Stomach smooth muscle (tissue), 2 donors: ENCODE measurements around the gene GJC2.

Experiments
- H3K27ac ChIP-seq: one replicate; pipeline ENCODE4 v1.7.0; 2013; ENCODE audit warnings: mild to moderate bottlenecking, low read length, inconsistent platforms
- H3K27me3 ChIP-seq, 2 donors: one replicate each; pipeline ENCODE4 v1.7.0; 2013; ENCODE audit warnings: low read length in 2 of 2; ENCODE audit not compliant: insufficient read depth in 2 of 2, control insufficient read depth in 1 of 2
- H3K36me3 ChIP-seq, 2 donors: one replicate each; pipeline ENCODE4 v1.7.0; 2013; ENCODE audit warnings: low read length in 2 of 2; ENCODE audit not compliant: control insufficient read depth in 2 of 2, insufficient read depth in 2 of 2
- H3K4me1 ChIP-seq: one replicate; pipeline ENCODE4 v1.7.0; 2013; ENCODE audit warnings: low read length; ENCODE audit not compliant: control insufficient read depth, insufficient read depth
- H3K4me3 ChIP-seq, 2 donors: one replicate each; pipeline ENCODE4 v1.7.0; 2013; ENCODE audit warnings: low read length in 2 of 2
- H3K9ac ChIP-seq, 2 donors: one replicate each; pipeline ENCODE4 v1.7.0; 2013; ENCODE audit warnings: low read length in 2 of 2, mild to moderate bottlenecking in 1 of 2
- H3K9me3 ChIP-seq, 2 donors: one replicate each; pipeline ENCODE4 v1.7.0; 2013; ENCODE audit warnings: low read length in 2 of 2; ENCODE audit not compliant: control insufficient read depth in 2 of 2
- donor health status: healthy.
- donor health status: Pancreatic carcinoma.

The GJC2 gene

GRCh38 chr1:228117335-228117734, 32.4 kb upstream of the GJC2 start:
- Histone ChIP-seq H3K27ac (no peak overlapping the region), H3K9me3 (no peaks in the 10 kb centered on the region), H3K4me3 (no peak overlapping the region), H3K9ac (no peak overlapping the region), H3K27me3 (no peaks in the 10 kb centered on the region), H3K36me3 (no peaks in the 10 kb centered on the region), H3K4me1 (no peaks in the 10 kb centered on the region)

GRCh38 chr1:228118040-228118439, 31.7 kb upstream of the GJC2 start:
- H3K4me1 ChIP-seq, result no peaks in the 10 kb centered on the region
- H3K27me3 ChIP-seq, result no peaks in the 10 kb centered on the region
- no peaks in the 10 kb centered on the region for H3K36me3 ChIP-seq
- no peak overlapping the region for H3K27ac ChIP-seq
- H3K4me3 ChIP-seq, result no peak overlapping the region
- H3K9ac ChIP-seq, result no peak overlapping the region
- H3K9me3 ChIP-seq, result no peaks in the 10 kb centered on the region

- Histone ChIP-seq H3K27ac (no peak overlapping the region), H3K27me3 (no peaks in the 10 kb centered on the region), H3K36me3 (no peaks in the 10 kb centered on the region), H3K9me3 (no peaks in the 10 kb centered on the region), H3K4me3 (no peak overlapping the region), H3K9ac (no peak overlapping the region), H3K4me1 (no peaks in the 10 kb centered on the region)
Observed at GRCh38 chr1:228120351-228120750, 29.4 kb upstream of the GJC2 start.

- Histone ChIP-seq H3K27me3 (no peaks in the 10 kb centered on the region), H3K4me1 (no peaks in the 10 kb centered on the region), H3K9ac (no peak overlapping the region), H3K27ac (no peak overlapping the region), H3K36me3 (no peaks in the 10 kb centered on the region), H3K9me3 (no peaks in the 10 kb centered on the region), H3K4me3 (no peak overlapping the region)
Observed at GRCh38 chr1:228120857-228121489, 28.8 kb upstream of the GJC2 start.

- H3K27me3 ChIP-seq, result no peaks in the 10 kb centered on the region
- H3K36me3 ChIP-seq, result no peaks in the 10 kb centered on the region
- H3K9me3 ChIP-seq, result no peaks in the 10 kb centered on the region
- H3K4me1 ChIP-seq, result no peaks in the 10 kb centered on the region
- no peak overlapping the region for H3K9ac ChIP-seq
- no peak overlapping the region for H3K4me3 ChIP-seq
- H3K27ac ChIP-seq, result no peak overlapping the region
Observed at GRCh38 chr1:228122921-228123441, 26.7 kb upstream of the GJC2 start.

- Histone ChIP-seq H3K4me1 (no peaks in the 10 kb centered on the region), H3K36me3 (no peaks in the 10 kb centered on the region), H3K9ac (no peak overlapping the region), H3K27me3 (peaks cover 0 to 1% of the 10 kb centered on the region in 2 donors), H3K27ac (no peak overlapping the region), H3K4me3 (no peak overlapping the region), H3K9me3 (no peaks in the 10 kb centered on the region)
Observed at GRCh38 chr1:228123505-228123904, 26.2 kb upstream of the GJC2 start.

GRCh38 chr1:228125185-228125584, 24.5 kb upstream of the GJC2 start:
- H3K4me3 ChIP-seq, result no peak overlapping the region
- H3K9ac ChIP-seq, result no peak overlapping the region
- no peaks in the 10 kb centered on the region for H3K9me3 ChIP-seq
- no peaks in the 10 kb centered on the region for H3K36me3 ChIP-seq
- no peaks in the 10 kb centered on the region for H3K4me1 ChIP-seq
- H3K27ac ChIP-seq, result no peak overlapping the region
- peaks cover 2 to 4% of the 10 kb centered on the region in 2 donors for H3K27me3 ChIP-seq

- Histone ChIP-seq H3K4me3 (no peak overlapping the region), H3K4me1 (no peaks in the 10 kb centered on the region), H3K9ac (no peak overlapping the region), H3K36me3 (no peaks in the 10 kb centered on the region), H3K9me3 (no peaks in the 10 kb centered on the region), H3K27ac (no peak overlapping the region), H3K27me3 (peaks cover 4 to 5% of the 10 kb centered on the region in 2 donors)
Observed at GRCh38 chr1:228131766-228132165, 18.0 kb upstream of the GJC2 start.

GRCh38 chr1:228134591-228134990, 15.1 kb upstream of the GJC2 start:
- Histone ChIP-seq H3K9ac (no peak overlapping the region), H3K36me3 (no peaks in the 10 kb centered on the region), H3K9me3 (no peaks in the 10 kb centered on the region), H3K27ac (no peak overlapping the region), H3K4me3 (no peak overlapping the region), H3K27me3 (peaks cover 0 to 3% of the 10 kb centered on the region in 2 donors), H3K4me1 (no peaks in the 10 kb centered on the region)

- Histone ChIP-seq H3K9me3 (no peaks in the 10 kb centered on the region), H3K4me1 (peaks cover 16% of the 10 kb centered on the region), H3K36me3 (peaks cover 0 to 1% of the 10 kb centered on the region in 2 donors), H3K9ac (no peak overlapping the region), H3K27ac (no peak overlapping the region), H3K27me3 (peaks cover 0 to 2% of the 10 kb centered on the region in 2 donors), H3K4me3 (no peak overlapping the region)
Observed at GRCh38 chr1:228136901-228137300, 12.8 kb upstream of the GJC2 start.

- Histone ChIP-seq H3K9ac (peak overlapping the region; percentile 76 to 84), H3K4me3 (peak overlapping the region; percentile 76 to 95), H3K27me3 (peaks cover 0 to 2% of the 10 kb centered on the region in 2 donors), H3K4me1 (peaks cover 36% of the 10 kb centered on the region), H3K27ac (peak overlapping the region; percentile 93), H3K9me3 (no peaks in the 10 kb centered on the region), H3K36me3 (peaks cover 0 to 2% of the 10 kb centered on the region in 2 donors)
Observed at GRCh38 chr1:228139406-228139930, 10.3 kb upstream of the GJC2 start.
